Thyroid gland (tissue), 4 donors: ENCODE data around the gene PLAC8. TPM values are rescaled to one million over a fixed set of nuclear protein-coding genes. Genes with fewer than 3 reads are reported as not detected.
"Not testable (repeated sequence)": the region's sequence is repeated elsewhere in the genome, so short reads cannot be mapped to it uniquely, and the experiment has no call there.

Source experiments
- DNase-seq, 2 donors: peaks; one replicate each; pipeline ENCODE4 v3.0.0-alpha.2; 2019
- H3K27ac ChIP-seq, 3 donors: fragments of 200-600 bp; sonication (generic); 1 replicate in 2 of 3; 2 replicates in 1 of 3; pipeline ENCODE4 v1.5.1; 2016 to 2019; ENCODE audit warnings: mild to moderate bottlenecking in 1 of 3, moderate library complexity in 1 of 3
- H3K27me3 ChIP-seq: fragments of 200-600 bp; sonication (generic); one replicate; pipeline ENCODE4 v1.5.1; 2019
- H3K36me3 ChIP-seq, 2 donors: fragments of 200-600 bp; sonication (generic); one replicate each; pipeline ENCODE4 v1.5.1; 2016 to 2019
- H3K4me1 ChIP-seq, 2 donors: fragments of 200-600 bp; sonication (generic); one replicate each; pipeline ENCODE4 v1.5.1; 2017 to 2019
- H3K4me3 ChIP-seq, 3 donors: fragments of 200-600 bp; sonication (generic); replicated peaks in 1 of 3; 1 replicate in 2 of 3; 2 replicates in 1 of 3; pipeline ENCODE4 v1.5.1; 2016; ENCODE audit warnings: mild to moderate bottlenecking in 1 of 3
- H3K9me3 ChIP-seq: fragments of 200-600 bp; sonication (generic); one replicate; pipeline ENCODE4 v1.5.1; 2017
- CTCF ChIP-seq, 6 experiments: fragments of 200-600 bp in 3 of 6; fragments of 450-650 bp in 3 of 6; sonication (generic) in 3 of 6; IDR thresholded peaks; one replicate each; pipeline ENCODE4 v1.5.1; 2016 to 2019; ENCODE audit warnings: antibody characterized with exemption in 6 of 6, mild to moderate bottlenecking in 2 of 6, inconsistent platforms in 1 of 6, moderate library complexity in 1 of 6
- POLR2A ChIP-seq, 2 donors: fragments of 450-650 bp; IDR thresholded peaks; one replicate each; pipeline ENCODE4 v1.6.1; 2017; ENCODE audit warnings: antibody characterized with exemption in 2 of 2, mild to moderate bottlenecking in 2 of 2, moderate library complexity in 1 of 2
- WGBS, 2 donors: methylation state at CpG; one replicate each; pipeline ENCODE4 v1.1.5; 2017; 5-methylcytosine and 5-hydroxymethylcytosine counted together
- intact Hi-C: fragments of 100-400 bp; cut with DNase I; formaldehyde crosslinking; loops from one replicate; pipeline ENCODE4 v1.15.1; 2023
- total RNA-seq, 4 donors: library from RNA; depleted of rRNA; stranded (reverse); fragments of >200 nt; gene quantifications; one replicate each; pipeline ENCODE4 v1.2.3, GENCODE V29; 2016

The PLAC8 gene
- total RNA-seq, 4 donors from 2014 or later: 0.44 to 3.7 (median 2.0) TPM

GRCh38 chr4:83113429-83113786 lies 1.1 kb downstream of the PLAC8 start:
- TF ChIP-seq CTCF (IDR thresholded peaks at IDR 0.05): no peak
- TF ChIP-seq POLR2A (IDR thresholded peaks at IDR 0.05): no peak
- intact Hi-C loops: no loop called here
- 68 to 70% methylated on average over 3 of the region's 3 CpGs for WGBS, 2 donors
- no peak for DNase-seq
- H3K27me3 ChIP-seq: no peaks in the 10 kb centered on the region
- H3K4me1 ChIP-seq: peaks cover 0 to 3% of the 10 kb centered on the region in 2 donors
- no peak overlapping the region for H3K4me3 ChIP-seq
- no peaks in the 10 kb centered on the region for H3K36me3 ChIP-seq
- no peaks in the 10 kb centered on the region for H3K9me3 ChIP-seq
- no peak overlapping the region for H3K27ac ChIP-seq

GRCh38 chr4:83112678-83113428 lies 1.7 kb downstream of the PLAC8 start:
- Histone ChIP-seq H3K4me3 (no peak overlapping the region), H3K27me3 (no peaks in the 10 kb centered on the region), H3K9me3 (no peaks in the 10 kb centered on the region), H3K27ac (no peak overlapping the region), H3K36me3 (no peaks in the 10 kb centered on the region), H3K4me1 (peaks cover 0 to 3% of the 10 kb centered on the region in 2 donors)
- intact Hi-C loops: no loop called here
- WGBS, 2 donors: 81 to 86% methylated on average over 16 of the region's 16 CpGs
- TF ChIP-seq CTCF (IDR thresholded peaks at IDR 0.05): no peak
- TF ChIP-seq POLR2A (IDR thresholded peaks at IDR 0.05): no peak
- no peak for DNase-seq

GRCh38 chr4:83112231-83112630 lies 2.3 kb downstream of the PLAC8 start:
- intact Hi-C loops: no loop called here
- 76 to 86% methylated on average over 2 of the region's 2 CpGs for WGBS, 2 donors
- H3K9me3 ChIP-seq: no peaks in the 10 kb centered on the region
- H3K4me3 ChIP-seq: no peak overlapping the region
- no peaks in the 10 kb centered on the region for H3K27me3 ChIP-seq
- H3K36me3 ChIP-seq: no peaks in the 10 kb centered on the region
- no peak for DNase-seq
- H3K27ac ChIP-seq: no peak overlapping the region
- peaks cover 0 to 3% of the 10 kb centered on the region in 2 donors for H3K4me1 ChIP-seq
- TF ChIP-seq CTCF (IDR thresholded peaks at IDR 0.05): no peak
- no peak for TF ChIP-seq POLR2A (IDR thresholded peaks at IDR 0.05)

DNA sequence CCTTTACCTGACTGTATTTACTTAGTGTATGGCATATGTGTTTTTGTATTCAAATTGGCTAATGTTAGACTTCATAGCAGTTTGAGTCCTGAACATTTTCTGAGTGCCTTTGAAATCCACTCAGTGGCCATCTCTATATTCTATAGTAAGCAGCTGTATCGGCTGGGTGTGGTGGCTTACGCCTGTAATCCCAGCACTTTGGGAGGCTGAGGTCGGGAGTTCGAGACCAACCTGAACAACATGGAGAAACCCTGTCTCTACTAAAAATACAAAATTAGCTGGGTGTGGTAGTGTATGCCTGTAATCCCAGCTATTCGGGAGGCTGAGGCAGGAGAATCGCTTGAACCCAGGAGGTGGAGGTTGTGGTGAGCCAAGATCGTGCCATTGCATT lies 2.8 kb downstream of the PLAC8 start:
- H3K9me3 ChIP-seq, H3K27me3 ChIP-seq, H3K4me3 ChIP-seq, DNase-seq, H3K4me1 ChIP-seq, intact Hi-C loops, H3K27ac ChIP-seq, H3K36me3 ChIP-seq: not testable (repeated sequence)
- 93 to 97% methylated on average over 7 of the region's 7 CpGs for WGBS, 2 donors

DNA sequence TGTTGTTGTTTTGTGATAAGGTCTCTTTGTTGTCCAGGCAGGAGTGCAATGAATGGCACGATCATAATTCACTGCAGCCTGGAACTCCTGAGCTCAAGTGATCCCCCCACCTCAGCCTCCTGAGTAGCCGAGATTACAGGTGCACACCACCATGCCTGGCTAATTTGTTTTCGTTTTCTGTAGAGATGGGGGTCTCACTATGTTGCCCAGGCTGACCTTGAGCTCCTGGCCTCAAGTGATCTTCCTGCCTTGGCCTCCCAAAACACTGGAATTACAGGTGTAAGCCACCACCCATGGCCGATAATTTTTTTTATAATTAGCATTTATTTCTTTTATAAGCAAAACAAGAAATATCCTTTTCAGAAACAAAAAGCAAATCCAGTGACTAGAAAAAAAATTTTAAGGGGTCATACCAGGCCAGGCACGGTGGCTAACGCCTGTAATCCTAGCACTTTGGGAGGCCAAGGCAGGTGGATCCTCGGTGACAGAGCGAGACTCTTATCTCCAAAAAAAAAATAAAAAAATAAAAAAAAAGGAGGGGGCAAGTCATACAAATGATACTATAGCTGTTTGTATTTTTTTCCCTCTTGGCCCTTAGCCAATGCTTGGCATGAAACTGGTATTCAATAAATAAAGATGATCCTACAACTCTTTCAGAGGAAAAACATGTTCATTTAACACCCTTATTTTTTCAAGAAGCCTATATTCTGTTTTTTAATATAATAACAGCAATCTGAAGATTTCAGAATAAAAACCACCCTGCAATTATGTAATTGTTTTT lies 3.4 kb downstream of the PLAC8 start:
- Histone ChIP-seq H3K27ac (no peak overlapping the region), H3K4me3 (no peak overlapping the region), H3K4me1 (peaks cover 0 to 3% of the 10 kb centered on the region in 2 donors), H3K27me3 (no peaks in the 10 kb centered on the region), H3K9me3 (no peaks in the 10 kb centered on the region), H3K36me3 (no peaks in the 10 kb centered on the region)
- no peak for DNase-seq
- WGBS, 2 donors: 89 to 91% methylated on average over 8 of the region's 8 CpGs
- intact Hi-C loops: no loop called here
- TF ChIP-seq CTCF (IDR thresholded peaks at IDR 0.05) (no peak), POLR2A (IDR thresholded peaks at IDR 0.05) (no peak)
